Measurements from ENCODE around the gene SBK2.

GRCh38 chr19:55479451-55480230, 57.3 kb downstream of the SBK2 start:
- no peak for TF ChIP-seq EZH2 (IDR thresholded peaks at IDR 0.05; ENCODE audit: low read length, unreplicated experiment)
- TF ChIP-seq CTCF (conservative IDR thresholded peaks at IDR 0.05; ENCODE audit: low read depth, low read length): no peak
- no peak for TF ChIP-seq EZH2phosphoT487 (IDR thresholded peaks at IDR 0.05; ENCODE audit: borderline replicate concordance, low read length)
